Activated CD8-positive, alpha-beta T cell treated with anti-CD3 and anti-CD28 coated beads for 36 hours (primary cell): ENCODE results near the gene FAM120B. TPM values are rescaled to one million over a fixed set of nuclear protein-coding genes. Genes with fewer than 3 reads are reported as not detected.

ENCODE experiments used
- ATAC-seq: fragments of 200-7000 bp; cut with Tn5 transposase; one replicate; pipeline ENCODE4 v1.10.0; 2021; ENCODE audit warnings: mild to moderate bottlenecking, moderate library complexity
- CTCF ChIA-PET: fragments of 350-600 bp; sonication (Branson Sonifier 250); formaldehyde crosslinking; loops from one replicate; lab custom pipeline; 2021; ENCODE audit warnings: antibody characterized with exemption; lab: Charles Lee
- POLR2A ChIA-PET: fragments of 350-600 bp; sonication (Branson Sonifier 250); formaldehyde crosslinking; loops from one replicate; lab custom pipeline; 2021; ENCODE audit warnings: antibody characterized with exemption; lab: Charles Lee
- DNase-seq: peaks from one replicate; pipeline ENCODE4 v3.0.0-alpha.2; 2020
- H3K27ac Mint-ChIP-seq: one replicate; pipeline ENCODE4 v1.8.0; 2021; ENCODE audit warnings: mild to moderate bottlenecking, mixed read lengths
- H3K27me3 Mint-ChIP-seq: one replicate; pipeline ENCODE4 v1.8.0; 2021; ENCODE audit warnings: mixed read lengths
- H3K36me3 Mint-ChIP-seq: one replicate; pipeline ENCODE4 v1.8.0; 2021; ENCODE audit warnings: low read depth, mixed read lengths
- H3K4me1 Mint-ChIP-seq: one replicate; pipeline ENCODE4 v1.8.0; 2021; ENCODE audit warnings: low read depth, mixed read lengths
- H3K4me3 Mint-ChIP-seq: one replicate; pipeline ENCODE4 v1.8.0; 2021; ENCODE audit warnings: mild to moderate bottlenecking, moderate library complexity, mixed read lengths
- H3K9me3 Mint-ChIP-seq: one replicate; pipeline ENCODE4 v1.8.0; 2021; ENCODE audit warnings: mixed read lengths
- intact Hi-C: fragments of 100-400 bp; cut with micrococcal nuclease; formaldehyde crosslinking; loops from one replicate; pipeline ENCODE4 v1.10.0; 2022
- total RNA-seq, 2 experiments: library from RNA; stranded (reverse); gene quantifications; one replicate each; pipeline ENCODE4 v1.2.3, GENCODE V29; 2021
- TF ChIP-seq, protein P1 (sequence below): fragments of 200-600 bp; IDR thresholded peaks from one replicate; pipeline ENCODE4 v1.8.0; 2022; ENCODE audit warnings: antibody characterized with exemption, mild to moderate bottlenecking

The FAM120B gene
- total RNA-seq, 2 experiments from 2014 or later = 19.0 to 19.5 TPM

DNA sequence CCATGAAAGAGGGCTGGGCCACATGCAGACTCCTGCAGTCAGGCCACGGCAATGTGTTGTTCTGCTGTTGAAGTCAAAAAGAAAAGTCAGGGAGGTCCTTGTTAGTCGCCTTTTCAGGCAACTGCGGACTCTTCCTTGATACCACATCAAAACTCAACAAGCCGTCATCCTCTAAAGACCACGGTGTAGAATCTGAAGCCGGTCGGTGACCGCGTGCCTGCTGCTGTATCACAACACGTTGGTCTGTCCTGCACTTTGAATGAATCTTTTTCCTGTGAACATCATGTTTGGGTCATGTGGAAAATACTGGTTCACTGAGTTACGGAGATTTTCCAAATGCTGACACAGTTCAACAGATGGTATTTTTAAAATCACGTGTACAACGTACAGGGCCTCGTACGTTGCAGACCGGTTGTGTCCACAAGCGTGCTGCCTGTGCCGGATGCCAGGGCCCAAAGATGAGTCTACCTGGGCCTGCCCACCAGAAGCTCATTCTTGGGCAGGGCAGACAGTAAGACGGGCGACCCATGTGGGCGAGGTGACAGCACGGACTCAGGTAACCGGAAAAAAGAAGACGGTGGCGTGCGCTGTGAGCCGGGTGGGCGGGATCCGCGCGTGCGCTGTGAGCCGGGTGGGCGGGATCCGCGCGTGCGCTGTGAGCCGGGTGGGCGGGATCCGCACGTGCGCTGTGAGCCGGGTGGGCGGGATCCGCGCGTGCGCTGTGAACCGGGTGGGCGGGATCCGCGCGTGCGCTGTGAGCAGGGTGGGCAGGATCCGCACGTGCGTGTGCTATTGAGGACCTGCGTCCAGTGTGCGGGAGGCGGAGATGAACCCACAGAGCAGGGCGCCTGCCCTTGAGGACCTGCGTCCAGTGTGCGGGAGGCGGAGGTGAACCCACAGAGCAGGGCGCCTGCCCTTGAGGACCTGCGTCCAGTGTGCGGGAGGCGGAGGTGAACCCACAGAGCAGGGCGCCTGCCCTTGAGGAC lies 114.5 kb downstream of the FAM120B start:
- ATAC-seq (no peak), DNase-seq (no peak)
- CTCF ChIA-PET = no interaction called here
- H3K27me3 Mint-ChIP-seq = peaks cover 11% of the 10 kb centered on the region
- POLR2A ChIA-PET = no interaction called here
- no peak overlapping the region for H3K4me3 Mint-ChIP-seq
- TF ChIP-seq, protein P1, sequence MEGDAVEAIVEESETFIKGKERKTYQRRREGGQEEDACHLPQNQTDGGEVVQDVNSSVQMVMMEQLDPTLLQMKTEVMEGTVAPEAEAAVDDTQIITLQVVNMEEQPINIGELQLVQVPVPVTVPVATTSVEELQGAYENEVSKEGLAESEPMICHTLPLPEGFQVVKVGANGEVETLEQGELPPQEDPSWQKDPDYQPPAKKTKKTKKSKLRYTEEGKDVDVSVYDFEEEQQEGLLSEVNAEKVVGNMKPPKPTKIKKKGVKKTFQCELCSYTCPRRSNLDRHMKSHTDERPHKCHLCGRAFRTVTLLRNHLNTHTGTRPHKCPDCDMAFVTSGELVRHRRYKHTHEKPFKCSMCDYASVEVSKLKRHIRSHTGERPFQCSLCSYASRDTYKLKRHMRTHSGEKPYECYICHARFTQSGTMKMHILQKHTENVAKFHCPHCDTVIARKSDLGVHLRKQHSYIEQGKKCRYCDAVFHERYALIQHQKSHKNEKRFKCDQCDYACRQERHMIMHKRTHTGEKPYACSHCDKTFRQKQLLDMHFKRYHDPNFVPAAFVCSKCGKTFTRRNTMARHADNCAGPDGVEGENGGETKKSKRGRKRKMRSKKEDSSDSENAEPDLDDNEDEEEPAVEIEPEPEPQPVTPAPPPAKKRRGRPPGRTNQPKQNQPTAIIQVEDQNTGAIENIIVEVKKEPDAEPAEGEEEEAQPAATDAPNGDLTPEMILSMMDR = no peak
- no peak overlapping the region for H3K27ac Mint-ChIP-seq
- H3K4me1 Mint-ChIP-seq = no peaks in the 10 kb centered on the region
- no peaks in the 10 kb centered on the region for H3K9me3 Mint-ChIP-seq
- H3K36me3 Mint-ChIP-seq = no peaks in the 10 kb centered on the region
- intact Hi-C loops = no loop called here

DNA sequence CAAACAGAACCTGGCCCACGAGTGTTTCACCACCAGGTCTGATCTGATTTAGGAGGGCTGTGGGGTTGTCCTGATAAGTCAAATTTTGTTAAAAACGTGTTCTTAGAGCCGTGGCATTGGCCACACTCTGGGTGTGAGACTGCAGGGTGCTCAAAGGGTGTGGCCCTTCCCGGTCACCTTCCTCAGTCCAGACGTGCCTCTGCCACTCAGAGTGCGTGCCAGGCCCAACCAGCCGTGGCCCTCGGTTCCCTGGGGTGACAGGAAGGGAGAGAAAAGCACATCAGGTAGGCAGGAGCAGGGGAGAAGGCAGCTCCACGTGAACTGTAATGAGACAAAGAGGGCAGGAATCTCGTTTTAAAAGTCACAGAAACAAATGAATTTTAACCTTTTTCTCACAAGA lies 115.4 kb downstream of the FAM120B start:
- intact Hi-C loops = no loop called here
- ATAC-seq (no peak), DNase-seq (no peak)
- peaks cover 11% of the 10 kb centered on the region for H3K27me3 Mint-ChIP-seq
- CTCF ChIA-PET = no interaction called here
- TF ChIP-seq, protein P1 = no peak
- no peaks in the 10 kb centered on the region for H3K36me3 Mint-ChIP-seq
- H3K9me3 Mint-ChIP-seq = no peaks in the 10 kb centered on the region
- H3K4me3 Mint-ChIP-seq = no peak overlapping the region
- POLR2A ChIA-PET = no interaction called here
- H3K4me1 Mint-ChIP-seq = no peaks in the 10 kb centered on the region
- no peak overlapping the region for H3K27ac Mint-ChIP-seq

DNA sequence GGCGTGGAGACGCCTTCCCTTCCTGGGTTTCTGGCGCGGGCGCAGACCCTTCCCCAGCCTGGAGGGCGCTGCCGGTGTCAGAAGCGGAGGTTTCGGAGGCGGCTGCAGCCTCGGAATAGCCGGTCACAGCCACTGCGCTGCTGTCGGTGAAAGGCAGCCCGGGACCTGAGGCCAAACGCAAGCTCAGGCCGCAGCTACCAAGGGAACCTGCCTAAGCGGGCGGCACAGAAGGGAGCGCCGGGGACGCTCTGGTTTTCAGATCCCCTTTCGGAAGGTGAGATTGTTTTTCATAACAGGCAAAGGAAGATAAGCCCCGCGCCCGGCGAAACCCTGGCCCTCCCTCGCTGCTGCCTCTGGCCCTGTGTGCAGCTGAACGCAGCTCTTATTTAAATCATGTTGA lies 116.5 kb downstream of the FAM120B start:
- TF ChIP-seq, protein P1 = no peak
- DNase-seq (no peak), ATAC-seq (no peak)
- H3K4me3 Mint-ChIP-seq = no peak overlapping the region
- H3K36me3 Mint-ChIP-seq = no peaks in the 10 kb centered on the region
- ChIA-PET CTCF (no interaction called here), POLR2A (no interaction called here)
- H3K9me3 Mint-ChIP-seq = no peaks in the 10 kb centered on the region
- H3K27me3 Mint-ChIP-seq = peaks cover 11% of the 10 kb centered on the region
- H3K27ac Mint-ChIP-seq = no peak overlapping the region
- intact Hi-C loops = no loop called here
- H3K4me1 Mint-ChIP-seq = no peaks in the 10 kb centered on the region

DNA sequence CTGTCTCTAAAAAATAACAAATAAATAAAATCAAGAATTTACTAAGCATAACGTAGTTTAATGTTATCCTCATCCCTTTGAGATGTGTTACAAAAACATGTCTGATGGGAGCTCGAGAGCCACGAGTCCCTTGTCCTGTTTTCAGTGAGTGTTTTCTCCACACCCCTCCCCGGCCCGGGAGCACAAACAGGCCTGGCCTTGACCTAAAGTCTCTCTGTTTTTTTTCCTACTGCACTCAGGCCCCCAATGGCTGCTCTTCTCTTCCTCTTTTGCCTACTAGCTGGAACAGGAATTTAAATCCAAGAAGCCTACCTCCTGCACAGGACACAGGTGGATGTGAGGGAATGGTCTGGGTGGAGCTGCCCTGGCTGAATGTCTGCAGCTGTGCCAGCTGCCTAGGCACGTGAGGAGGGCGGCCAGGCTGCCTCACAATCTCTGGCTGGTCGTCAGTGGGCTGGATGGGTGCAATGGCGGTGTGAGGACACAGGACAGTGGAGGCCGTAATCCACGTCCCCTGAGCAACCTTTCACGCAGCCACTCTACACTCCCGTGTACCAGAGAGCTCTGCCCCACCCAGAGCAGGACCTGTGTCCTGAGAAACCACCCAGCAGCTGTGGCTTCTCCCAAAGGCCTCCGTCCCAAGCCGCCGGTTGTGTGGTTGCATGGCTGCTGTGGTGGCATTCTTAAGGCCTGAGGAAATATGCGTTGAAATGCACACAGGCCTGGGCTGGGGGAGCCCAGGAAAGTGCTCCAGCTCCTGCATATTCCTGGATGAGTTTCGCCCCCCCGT lies 117.5 kb downstream of the FAM120B start:
- Mint-ChIP-seq H3K27me3 (peaks cover 8% of the 10 kb centered on the region), H3K36me3 (no peaks in the 10 kb centered on the region), H3K4me1 (no peaks in the 10 kb centered on the region), H3K9me3 (no peaks in the 10 kb centered on the region), H3K4me3 (no peak overlapping the region), H3K27ac (no peak overlapping the region)
- POLR2A ChIA-PET = no interaction called here
- TF ChIP-seq, protein P1 = no peak
- no peak for ATAC-seq
- intact Hi-C loops = no loop called here
- CTCF ChIA-PET = no interaction called here
- no peak for DNase-seq
